ENCODE measurements around the gene LGALSL. TPM values are rescaled to one million over a fixed set of nuclear protein-coding genes. Genes with fewer than 3 reads are reported as not detected.

Gene LGALSL
- total RNA-seq, 4 donors from 2014 or later: 16.4 to 56.0 (median 33.5) TPM

DNA sequence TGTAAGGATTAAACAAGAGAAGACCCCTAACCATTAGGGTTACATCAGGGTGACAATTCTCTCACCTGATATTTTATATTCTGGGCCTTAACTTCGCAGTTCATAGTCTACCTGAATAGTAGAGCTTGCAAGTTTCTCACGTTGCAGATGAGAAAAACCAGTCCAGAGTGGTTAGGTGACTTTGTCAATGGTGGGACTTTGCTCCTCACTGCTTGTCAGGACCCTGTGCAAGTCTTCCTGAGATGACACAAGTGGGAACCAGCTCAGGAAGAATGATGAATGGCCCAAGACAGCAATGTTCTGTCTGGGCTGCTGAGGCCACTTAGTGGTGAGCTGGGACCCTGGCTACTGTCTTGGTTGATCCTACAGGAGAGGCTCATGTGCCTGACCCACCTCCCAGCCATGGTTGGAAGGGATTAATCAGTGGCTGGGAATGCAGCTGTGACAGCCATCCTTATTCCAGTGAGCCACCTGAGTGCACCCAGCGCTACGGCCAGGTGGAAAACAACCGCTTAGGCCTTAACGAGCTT lies 16.9 kb downstream of the LGALSL start:
- Histone ChIP-seq H3K4me1 (no peaks in the 10 kb centered on the region), H3K36me3 (no peaks in the 10 kb centered on the region), H3K9me3 (no peaks in the 10 kb centered on the region), H3K27me3 (no peaks in the 10 kb centered on the region), H3K27ac (no peak overlapping the region), H3K4me3 (no peak overlapping the region)
- WGBS, 2 donors: 93 to 96% methylated on average over 6 of the region's 6 CpGs
- intact Hi-C loops (cut with DNase I): no loop called here
- TF ChIP-seq, protein P1, sequence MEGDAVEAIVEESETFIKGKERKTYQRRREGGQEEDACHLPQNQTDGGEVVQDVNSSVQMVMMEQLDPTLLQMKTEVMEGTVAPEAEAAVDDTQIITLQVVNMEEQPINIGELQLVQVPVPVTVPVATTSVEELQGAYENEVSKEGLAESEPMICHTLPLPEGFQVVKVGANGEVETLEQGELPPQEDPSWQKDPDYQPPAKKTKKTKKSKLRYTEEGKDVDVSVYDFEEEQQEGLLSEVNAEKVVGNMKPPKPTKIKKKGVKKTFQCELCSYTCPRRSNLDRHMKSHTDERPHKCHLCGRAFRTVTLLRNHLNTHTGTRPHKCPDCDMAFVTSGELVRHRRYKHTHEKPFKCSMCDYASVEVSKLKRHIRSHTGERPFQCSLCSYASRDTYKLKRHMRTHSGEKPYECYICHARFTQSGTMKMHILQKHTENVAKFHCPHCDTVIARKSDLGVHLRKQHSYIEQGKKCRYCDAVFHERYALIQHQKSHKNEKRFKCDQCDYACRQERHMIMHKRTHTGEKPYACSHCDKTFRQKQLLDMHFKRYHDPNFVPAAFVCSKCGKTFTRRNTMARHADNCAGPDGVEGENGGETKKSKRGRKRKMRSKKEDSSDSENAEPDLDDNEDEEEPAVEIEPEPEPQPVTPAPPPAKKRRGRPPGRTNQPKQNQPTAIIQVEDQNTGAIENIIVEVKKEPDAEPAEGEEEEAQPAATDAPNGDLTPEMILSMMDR (IDR thresholded peaks at IDR 0.05): no peak
- no peak for TF ChIP-seq POLR2A (IDR thresholded peaks at IDR 0.05)
- no peak for DNase-seq

DNA sequence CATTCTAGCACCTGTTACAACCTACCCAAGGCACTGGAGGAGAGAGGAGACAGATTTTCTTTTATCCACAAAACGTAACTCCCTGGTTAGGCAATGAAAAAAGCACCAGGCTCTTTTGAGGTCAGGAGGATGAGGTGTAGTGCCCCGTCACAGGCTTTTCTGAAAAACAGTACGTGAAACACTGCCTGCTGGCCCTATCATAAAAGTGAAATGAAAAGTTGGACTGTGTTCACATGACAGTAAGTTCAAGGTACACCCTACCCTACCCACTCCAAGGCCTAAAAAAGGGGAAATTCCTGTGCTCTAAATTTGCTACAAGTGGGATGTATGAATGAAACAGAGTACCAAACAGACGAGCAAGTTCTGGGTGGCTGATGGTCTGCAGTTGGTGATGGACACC lies 17.6 kb downstream of the LGALSL start:
- WGBS, 2 donors: 77 to 94% methylated on average over 3 to 4 of the region's 4 CpGs
- Histone ChIP-seq H3K9me3 (no peaks in the 10 kb centered on the region), H3K36me3 (no peaks in the 10 kb centered on the region), H3K27me3 (no peaks in the 10 kb centered on the region), H3K4me1 (no peaks in the 10 kb centered on the region), H3K4me3 (no peak overlapping the region), H3K27ac (no peak overlapping the region)
- TF ChIP-seq, protein P1 (IDR thresholded peaks at IDR 0.05): no peak
- no peak for TF ChIP-seq POLR2A (IDR thresholded peaks at IDR 0.05)
- no peak for DNase-seq
- intact Hi-C loops (cut with DNase I): no loop called here

DNA sequence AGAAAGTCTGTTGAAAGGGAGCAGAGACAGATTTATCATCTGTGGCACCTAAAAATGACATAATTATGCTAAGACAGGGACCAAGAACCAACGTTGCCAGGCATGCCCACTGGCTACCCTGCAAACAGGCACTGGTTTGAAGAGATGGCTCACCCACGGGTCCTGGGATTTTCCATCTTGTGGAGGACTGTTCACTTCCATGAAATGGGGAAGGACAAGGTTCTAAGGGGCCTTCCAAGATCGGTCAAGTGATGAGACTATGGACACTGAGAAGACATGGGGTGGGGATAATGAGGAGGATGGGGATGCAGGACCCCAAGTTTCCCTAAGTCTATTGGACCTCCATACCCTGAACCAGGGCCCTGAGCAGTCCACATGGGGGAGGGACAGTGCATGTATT lies 18.9 kb downstream of the LGALSL start:
- H3K36me3 ChIP-seq: no peaks in the 10 kb centered on the region
- 71 to 75% methylated on average over 3 of the region's 3 CpGs for WGBS, 2 donors
- intact Hi-C loops (cut with DNase I): no loop called here
- no peaks in the 10 kb centered on the region for H3K27me3 ChIP-seq
- no peak overlapping the region for H3K4me3 ChIP-seq
- no peak overlapping the region for H3K27ac ChIP-seq
- DNase-seq: no peak
- H3K9me3 ChIP-seq: no peaks in the 10 kb centered on the region
- no peak for TF ChIP-seq POLR2A (IDR thresholded peaks at IDR 0.05)
- TF ChIP-seq, protein P1 (IDR thresholded peaks at IDR 0.05): no peak
- H3K4me1 ChIP-seq: no peaks in the 10 kb centered on the region

DNA sequence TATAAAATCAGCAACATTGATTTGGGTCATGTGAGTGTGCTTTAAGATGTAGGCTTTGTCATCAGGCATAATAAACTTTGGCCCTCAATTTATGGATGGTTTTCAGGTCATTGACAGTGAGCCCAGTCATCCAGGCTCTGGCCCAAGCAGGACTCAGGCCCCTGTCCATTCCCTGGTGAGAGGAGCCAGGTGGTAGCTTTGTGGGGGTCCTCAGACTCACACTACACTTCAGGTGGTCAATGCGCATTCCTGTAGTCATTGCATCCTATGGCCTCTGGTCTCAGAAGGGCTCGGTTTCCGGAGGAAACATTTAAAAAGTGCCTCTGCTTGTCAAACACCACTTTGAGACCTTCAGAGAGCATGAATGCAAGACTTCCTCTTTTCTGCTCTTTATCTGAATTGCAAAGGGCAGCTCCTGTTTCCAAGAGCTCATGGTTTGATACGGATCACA lies 20.2 kb downstream of the LGALSL start:
- WGBS, 2 donors: 86 to 90% methylated on average over 2 to 4 of the region's 4 CpGs
- H3K27me3 ChIP-seq: no peaks in the 10 kb centered on the region
- TF ChIP-seq, protein P1 (IDR thresholded peaks at IDR 0.05): no peak
- no peak for TF ChIP-seq POLR2A (IDR thresholded peaks at IDR 0.05)
- H3K4me3 ChIP-seq: no peak overlapping the region
- no peaks in the 10 kb centered on the region for H3K36me3 ChIP-seq
- peaks cover 0 to 9% (median 0%) of the 10 kb centered on the region in 3 donors for H3K4me1 ChIP-seq
- no peaks in the 10 kb centered on the region for H3K9me3 ChIP-seq
- DNase-seq: no peak
- intact Hi-C loops (cut with DNase I): no loop called here
- no peak overlapping the region for H3K27ac ChIP-seq

DNA sequence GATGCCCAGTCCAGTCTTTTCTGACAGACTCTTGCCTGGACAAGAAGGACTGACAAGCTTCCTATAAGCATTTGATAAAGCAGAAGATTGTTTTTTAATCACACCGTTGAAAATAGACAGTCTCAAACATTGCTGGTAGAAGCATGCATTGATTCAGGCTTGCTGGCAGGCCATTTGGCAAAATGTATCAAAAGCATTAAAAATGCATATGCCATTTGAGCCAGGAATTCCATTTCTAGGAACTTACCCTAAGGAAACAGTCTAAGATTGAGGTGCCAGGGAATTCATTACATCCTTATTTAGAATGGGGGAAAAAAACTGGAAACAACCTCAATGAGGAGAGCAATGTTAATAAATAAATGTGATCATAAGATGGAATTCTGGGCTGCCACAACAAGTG lies 20.7 kb downstream of the LGALSL start:
- WGBS, 2 donors: 36 to 40% methylated on average over 1 of the region's 1 CpG
- Histone ChIP-seq H3K4me3 (no peak overlapping the region), H3K27me3 (no peaks in the 10 kb centered on the region), H3K27ac (no peak overlapping the region), H3K36me3 (no peaks in the 10 kb centered on the region), H3K4me1 (peaks cover 0 to 14% (median 0%) of the 10 kb centered on the region in 3 donors), H3K9me3 (no peaks in the 10 kb centered on the region)
- intact Hi-C loops (cut with DNase I): no loop called here
- no peak for DNase-seq
- TF ChIP-seq, protein P1 (IDR thresholded peaks at IDR 0.05): no peak
- TF ChIP-seq POLR2A (IDR thresholded peaks at IDR 0.05): no peak

Measured in esophagus squamous epithelium (tissue), 5 donors.